Right cardiac atrium (tissue), 5 donors: ENCODE measurements around the gene CHRDL1. TPM values are rescaled to one million over a fixed set of nuclear protein-coding genes. Genes with fewer than 3 reads are reported as not detected.

ENCODE experiments used
- ATAC-seq, 2 donors: fragments of 200-7000 bp; cut with Tn5 transposase; one replicate each; pipeline versions ENCODE4 v1.8.0 to v1.9.1; 2020; ENCODE audit warnings: moderate library complexity in 2 of 2, mild to moderate bottlenecking in 1 of 2
- DNase-seq, 3 donors: peaks; one replicate each; pipeline ENCODE4 v3.0.0-alpha.2; 2020
- H3K27ac ChIP-seq: one replicate; pipeline ENCODE4 v1.5.1; 2013; ENCODE audit warnings: mild to moderate bottlenecking, low read length, control low read depth, moderate library complexity
- H3K27me3 ChIP-seq: one replicate; pipeline ENCODE4 v1.6.1; 2013; ENCODE audit not compliant: control insufficient read depth, insufficient read depth
- H3K4me1 ChIP-seq: one replicate; pipeline ENCODE4 v1.6.1; 2013; ENCODE audit warnings: low read length; ENCODE audit not compliant: control insufficient read depth, insufficient read depth
- H3K4me3 ChIP-seq: one replicate; pipeline ENCODE4 v1.5.1; 2013; ENCODE audit warnings: low read length, control low read depth
- H3K9me3 ChIP-seq: one replicate; pipeline ENCODE4 v1.6.1; 2013; ENCODE audit warnings: low read length; ENCODE audit not compliant: control insufficient read depth
- WGBS: extraction: QIAGEN DNeasy Blood & Tissue Kit; methylation state at CpG from one replicate; pipeline ENCODE4 v1.1.7; 2013; 5-methylcytosine and 5-hydroxymethylcytosine counted together
- intact Hi-C, 4 donors: fragments of 100-400 bp; cut with DNase I; formaldehyde crosslinking; loops; one replicate each; pipeline versions ENCODE4 v1.11.0 to v1.14.0; 2022 to 2023
- polyA plus RNA-seq: library from polyadenylated mRNA; stranded (reverse); fragments of 200-250 nt; gene quantifications from one replicate; pipeline ENCODE4 v1.2.3, GENCODE V29; 2013
- total RNA-seq, 4 donors: library from RNA; stranded (reverse); fragmentation: NEBNext Ultra II Directional; extraction: Animal tissue kit (Norgen Biotek cat#: 25700); gene quantifications; one replicate each; pipeline ENCODE4 v1.2.1, GENCODE V29; 2021
- donor health status: healthy with polysubstance abuse.
- donor health status: DM: no; HTN: yes; CAD: no.
- donor health status: DM: no; HTN: no; CAD: no.
- donor health status: DM: no; HTN: yes; CAD: no; lungs with severe emphysema.
- donor health status: DM: yes; HTN: yes; CAD: no.

Gene CHRDL1
- total and polyA plus RNA-seq, 5 donors, result 7.2 to 20.8 (median 11.9) TPM

DNA sequence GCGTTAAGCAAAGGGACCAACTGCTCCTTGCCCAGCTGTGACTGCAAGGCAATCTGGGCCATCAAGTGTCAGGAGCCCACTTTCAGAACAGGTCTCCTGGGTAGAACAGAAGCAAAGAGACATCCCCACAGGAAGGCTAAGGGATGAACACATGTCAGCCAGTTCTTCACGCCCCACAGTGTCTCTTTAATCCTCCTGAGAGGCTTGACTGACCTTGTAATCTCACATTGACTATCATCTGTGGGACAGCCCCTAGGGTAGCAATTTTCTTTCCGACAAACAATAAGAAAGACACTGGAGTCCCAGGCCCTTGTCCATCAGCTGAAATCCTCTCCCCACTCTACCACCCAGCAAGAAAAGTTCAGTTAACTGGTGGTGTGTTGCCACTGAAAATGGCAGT, 1.0 kb downstream of the CHRDL1 start:
- no peaks in the 10 kb centered on the region for H3K27me3 ChIP-seq

DNA sequence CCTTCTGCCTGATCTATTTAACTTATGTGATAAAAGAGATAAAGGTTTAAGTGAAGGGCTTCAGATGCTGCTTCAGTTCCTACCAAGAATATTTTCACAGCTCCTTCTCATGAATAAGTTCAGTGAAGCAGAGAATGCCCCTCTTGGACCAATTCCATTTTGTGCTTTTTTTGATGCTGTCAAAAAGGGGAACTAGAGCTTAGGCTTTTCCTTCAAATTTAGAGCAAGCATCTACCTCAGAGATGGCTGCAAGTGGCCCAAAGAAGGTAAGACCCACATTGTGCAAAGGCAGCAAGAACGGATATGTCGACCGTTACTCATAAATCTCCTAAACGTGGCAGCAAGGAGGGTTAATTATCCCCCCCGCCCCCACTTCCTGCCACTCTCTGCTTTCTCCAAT, 4.5 kb downstream of the CHRDL1 start:
- intact Hi-C loops, result no loop called here
- H3K27me3 ChIP-seq, result no peaks in the 10 kb centered on the region
- no peaks in the 10 kb centered on the region for H3K9me3 ChIP-seq
- H3K4me1 ChIP-seq, result no peaks in the 10 kb centered on the region
- H3K27ac ChIP-seq, result no peak overlapping the region
- no peak overlapping the region for H3K4me3 ChIP-seq
- WGBS, result 48% methylated on average over 5 of the region's 5 CpGs
- ATAC-seq, result no peak
- DNase-seq, result no peak

More for the DNA sequence above, 1.0 kb downstream of the CHRDL1 start:
- no peak overlapping the region for H3K4me3 ChIP-seq
- ATAC-seq (no peak), DNase-seq (no peak)
- intact Hi-C loops, result no loop called here
- H3K27ac ChIP-seq, result no peak overlapping the region
- H3K4me1 ChIP-seq, result no peaks in the 10 kb centered on the region
- no peaks in the 10 kb centered on the region for H3K9me3 ChIP-seq
- WGBS, result 63% methylated on average over 3 of the region's 3 CpGs

DNA sequence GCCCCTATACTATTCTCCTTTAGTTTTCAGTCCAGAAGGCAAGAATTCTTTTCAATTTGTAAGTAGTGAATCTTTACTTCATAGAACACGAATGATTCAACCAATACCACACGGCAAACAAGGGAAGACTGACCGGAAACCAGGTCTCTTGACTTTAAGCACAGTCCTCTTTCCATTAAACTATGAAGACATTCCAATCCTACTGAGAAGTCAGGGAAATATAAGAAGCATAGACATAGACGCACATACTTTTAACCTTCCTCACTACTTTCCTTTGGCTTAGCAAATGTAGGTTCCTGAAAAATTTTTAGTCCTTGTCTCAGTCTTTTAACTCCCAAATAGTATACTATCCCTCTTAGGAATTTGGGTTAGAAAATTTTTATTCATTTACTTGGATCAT, 9.1 kb downstream of the CHRDL1 start:
- H3K4me1 ChIP-seq, result no peaks in the 10 kb centered on the region
- intact Hi-C loops, result no loop called here
- H3K9me3 ChIP-seq, result no peaks in the 10 kb centered on the region
- H3K4me3 ChIP-seq, result no peak overlapping the region
- 88% methylated on average over 4 of the region's 4 CpGs for WGBS
- no peak for ATAC-seq
- DNase-seq, result no peak
- no peak overlapping the region for H3K27ac ChIP-seq
- H3K27me3 ChIP-seq, result no peaks in the 10 kb centered on the region

DNA sequence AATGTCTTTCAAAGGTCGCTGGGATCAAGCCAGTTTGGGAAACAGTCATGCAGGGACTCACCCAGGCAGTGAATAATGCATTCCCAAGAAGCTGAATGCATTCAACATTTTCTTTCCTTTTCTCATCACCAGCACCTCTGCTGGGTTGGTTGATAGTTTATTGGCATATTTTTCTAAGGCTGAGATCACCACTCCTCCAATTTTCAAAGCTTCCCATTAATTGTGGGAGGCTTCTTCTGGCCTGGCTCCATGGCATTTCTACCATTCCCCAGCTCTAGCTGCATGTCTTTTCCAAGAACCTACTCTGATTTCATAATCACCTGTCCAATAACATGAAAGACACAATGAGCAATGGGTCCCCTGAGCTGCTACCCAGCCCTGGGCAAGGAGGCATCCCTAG, 35.8 kb downstream of the CHRDL1 start:
- WGBS, result 61% methylated on average over 1 of the region's 1 CpG
- no peak overlapping the region for H3K4me3 ChIP-seq
- intact Hi-C loops, result no loop called here
- DNase-seq (no peak), ATAC-seq (no peak)
- no peaks in the 10 kb centered on the region for H3K9me3 ChIP-seq
- no peaks in the 10 kb centered on the region for H3K27me3 ChIP-seq
- no peak overlapping the region for H3K27ac ChIP-seq
- H3K4me1 ChIP-seq, result no peaks in the 10 kb centered on the region

DNA sequence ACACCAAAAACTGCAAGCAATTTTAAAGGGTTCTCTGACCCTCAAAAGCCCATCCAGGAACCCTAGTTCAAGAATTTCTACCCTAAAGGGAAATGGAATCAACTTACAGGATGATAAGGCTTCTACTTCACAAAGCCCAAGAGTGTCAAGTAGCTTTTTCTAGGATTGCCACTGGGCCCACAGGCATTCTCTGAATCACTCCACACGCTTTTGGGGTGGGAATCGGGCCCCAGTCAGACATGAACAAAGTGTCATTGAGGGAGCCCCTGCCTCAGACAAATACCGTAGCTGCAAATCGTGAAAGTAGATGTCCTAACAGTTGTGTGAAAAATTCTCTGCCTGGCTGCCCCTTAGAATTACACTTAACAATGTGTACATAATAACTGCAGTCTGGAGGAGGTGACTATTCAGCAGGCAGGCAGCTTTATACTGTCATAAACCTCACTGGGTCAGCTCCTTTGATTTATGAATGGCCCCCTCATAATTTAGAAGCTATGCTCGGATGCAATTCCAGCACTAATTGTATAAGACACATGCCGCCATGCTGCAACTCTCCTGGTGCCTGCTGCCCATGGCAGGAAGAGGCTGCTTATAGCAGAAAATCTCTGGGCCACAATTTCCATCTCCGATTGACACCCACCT, 36.7 kb downstream of the CHRDL1 start:
- intact Hi-C loops, result no loop called here

DNA sequence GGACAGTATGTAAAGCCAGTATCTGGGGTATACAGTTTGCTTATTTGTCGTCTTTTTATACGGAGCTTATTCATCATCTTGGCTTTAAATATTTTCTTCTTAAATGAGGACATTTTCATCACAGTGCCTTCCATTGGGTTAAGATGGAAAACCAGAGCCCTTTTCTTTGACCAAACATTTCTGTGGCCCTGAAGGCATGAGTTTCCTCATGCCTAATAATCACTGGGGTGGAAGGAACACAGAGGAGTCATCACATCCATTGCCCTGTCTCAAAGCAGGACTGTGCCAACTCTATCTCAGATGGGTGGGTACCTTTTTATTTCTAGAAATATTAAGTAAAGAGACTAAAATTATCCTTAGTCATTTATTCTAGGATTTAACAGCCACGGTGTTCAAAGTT, 40.0 kb downstream of the CHRDL1 start:
- WGBS, result 89% methylated on average over 3 of the region's 3 CpGs
- no peak for DNase-seq
- no peaks in the 10 kb centered on the region for H3K9me3 ChIP-seq
- H3K27ac ChIP-seq, result no peak overlapping the region
- H3K4me3 ChIP-seq, result no peak overlapping the region
- no peak for ATAC-seq
- H3K27me3 ChIP-seq, result no peaks in the 10 kb centered on the region
- intact Hi-C loops, result no loop called here
- no peaks in the 10 kb centered on the region for H3K4me1 ChIP-seq

More for the DNA sequence above, 36.7 kb downstream of the CHRDL1 start:
- 79% methylated on average over 7 of the region's 7 CpGs for WGBS
- no peak for ATAC-seq
- Histone ChIP-seq H3K27ac (no peak overlapping the region), H3K27me3 (no peaks in the 10 kb centered on the region), H3K9me3 (no peaks in the 10 kb centered on the region), H3K4me1 (no peaks in the 10 kb centered on the region), H3K4me3 (no peak overlapping the region)
- DNase-seq, result no peak

DNA sequence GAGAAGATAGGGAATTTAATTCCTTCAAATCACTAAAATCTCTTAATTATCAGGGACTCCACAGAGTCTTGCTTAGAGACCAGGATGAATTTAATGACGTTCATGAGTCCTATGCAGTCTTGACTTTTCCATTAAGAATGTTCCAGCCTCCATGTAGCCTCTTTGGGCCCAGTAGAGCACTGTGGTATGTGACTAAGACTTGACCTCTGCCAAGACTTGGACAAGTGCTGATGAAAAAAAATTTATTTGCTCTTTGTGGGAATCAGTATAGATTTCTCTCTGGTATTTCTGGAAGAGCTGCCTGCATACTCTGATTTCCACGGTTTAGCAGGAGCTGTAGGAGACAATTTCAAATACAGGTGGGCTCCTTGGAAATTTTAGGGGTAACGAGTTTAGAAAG, 40.6 kb downstream of the CHRDL1 start:
- Histone ChIP-seq H3K27me3 (no peaks in the 10 kb centered on the region), H3K4me3 (no peak overlapping the region), H3K4me1 (no peaks in the 10 kb centered on the region), H3K9me3 (no peaks in the 10 kb centered on the region), H3K27ac (no peak overlapping the region)
- intact Hi-C loops, result no loop called here
- 64% methylated on average over 3 of the region's 3 CpGs for WGBS
- ATAC-seq, result no peak
- DNase-seq, result no peak

DNA sequence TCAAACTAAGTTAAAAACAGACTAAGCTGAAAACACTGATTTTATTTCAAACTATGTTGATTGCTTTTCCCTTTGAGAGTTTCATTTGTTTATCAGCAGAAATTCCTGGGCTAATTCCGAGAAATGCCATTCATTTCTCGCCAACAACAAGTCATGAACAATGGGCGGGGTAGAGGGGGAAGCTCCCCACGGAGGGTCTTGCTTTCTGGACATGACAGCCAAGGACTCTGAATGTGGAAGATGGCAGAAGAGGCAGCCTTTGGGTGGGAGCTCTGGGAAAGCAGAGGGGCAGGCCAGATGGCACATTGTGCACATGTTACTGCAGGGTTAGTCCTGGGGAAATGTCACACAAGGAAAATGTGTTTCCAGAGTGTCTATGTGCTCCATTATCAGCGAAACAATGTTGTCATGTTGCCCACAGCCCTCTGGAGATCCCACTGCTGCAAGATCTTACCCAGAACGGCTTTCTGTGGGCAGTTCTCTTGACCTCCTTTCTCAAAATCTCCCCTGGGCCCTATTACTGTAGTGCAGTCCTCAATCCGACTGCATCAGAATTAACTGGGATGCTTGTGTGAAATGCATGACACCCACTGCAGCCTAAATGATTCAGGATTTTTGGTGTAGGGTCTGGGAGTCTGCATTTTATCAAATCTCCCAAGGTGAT, 45.0 kb downstream of the CHRDL1 start:
- Histone ChIP-seq H3K4me3 (no peak overlapping the region), H3K4me1 (no peaks in the 10 kb centered on the region), H3K9me3 (no peaks in the 10 kb centered on the region), H3K27ac (no peak overlapping the region), H3K27me3 (no peaks in the 10 kb centered on the region)
- intact Hi-C loops, result no loop called here
- peak in 1 of 2 donors; percentile 72 for ATAC-seq
- WGBS, result 46% methylated on average over 7 of the region's 7 CpGs
- peak in 1 of 3 donors; percentile 64 for DNase-seq

DNA sequence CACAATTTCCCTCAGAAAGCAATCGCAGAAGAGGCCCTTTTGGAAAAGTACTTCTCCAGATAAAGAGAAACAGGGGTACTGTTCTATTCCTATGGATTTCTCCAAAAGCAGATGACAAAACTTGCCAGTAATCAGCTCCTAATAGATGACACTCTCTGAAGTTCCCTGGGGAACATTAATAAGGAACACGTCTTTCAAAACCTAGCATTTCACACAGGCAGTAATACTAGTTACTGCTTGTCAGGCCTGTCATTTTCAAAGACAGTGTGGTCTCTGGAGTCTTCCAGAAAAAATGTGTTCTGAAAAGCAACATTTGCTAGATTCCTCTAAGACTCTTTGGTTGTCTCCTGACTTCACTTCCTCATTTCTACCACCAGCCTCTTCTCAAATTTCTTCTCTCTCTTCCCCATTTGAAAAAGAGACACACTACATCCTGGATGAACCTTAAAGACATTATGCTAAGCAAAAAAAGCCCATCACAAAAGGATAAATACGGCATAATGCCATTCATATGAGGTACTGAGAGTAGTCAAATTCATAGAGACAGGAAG, 47.3 kb downstream of the CHRDL1 start:
- no peak overlapping the region for H3K27ac ChIP-seq
- no peak for DNase-seq
- no peak for ATAC-seq
- intact Hi-C loops, result no loop called here
- H3K27me3 ChIP-seq, result no peaks in the 10 kb centered on the region
- H3K4me1 ChIP-seq, result peaks cover 2% of the 10 kb centered on the region
- H3K4me3 ChIP-seq, result no peak overlapping the region
- WGBS, result 77% methylated on average over 3 of the region's 3 CpGs
- no peaks in the 10 kb centered on the region for H3K9me3 ChIP-seq

DNA sequence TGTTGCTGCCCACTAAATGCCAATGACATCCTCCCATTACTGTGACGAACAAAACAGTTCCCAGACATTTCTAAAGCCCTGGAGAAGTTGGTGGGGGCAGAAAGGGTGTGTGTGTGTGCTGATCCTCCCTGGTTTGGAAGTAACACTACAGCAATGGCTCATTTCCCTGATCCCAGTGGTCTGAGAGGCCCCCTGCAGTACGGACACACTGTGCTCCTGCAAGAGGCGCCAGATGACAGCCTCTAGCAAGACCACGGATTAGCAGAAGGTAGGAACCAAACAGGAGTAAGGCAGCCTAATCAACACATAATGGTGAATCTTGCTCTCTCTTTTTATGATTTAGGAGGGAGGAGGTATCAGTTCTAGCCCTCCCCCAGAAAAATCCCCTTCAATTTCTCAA, 49.6 kb downstream of the CHRDL1 start:
- Histone ChIP-seq H3K27me3 (no peaks in the 10 kb centered on the region), H3K4me3 (no peak overlapping the region), H3K4me1 (peaks cover 2% of the 10 kb centered on the region), H3K27ac (no peak overlapping the region), H3K9me3 (no peaks in the 10 kb centered on the region)
- ATAC-seq, result no peak
- no peak for DNase-seq
- intact Hi-C loops, result no loop called here
- WGBS, result 58% methylated on average over 4 of the region's 4 CpGs

DNA sequence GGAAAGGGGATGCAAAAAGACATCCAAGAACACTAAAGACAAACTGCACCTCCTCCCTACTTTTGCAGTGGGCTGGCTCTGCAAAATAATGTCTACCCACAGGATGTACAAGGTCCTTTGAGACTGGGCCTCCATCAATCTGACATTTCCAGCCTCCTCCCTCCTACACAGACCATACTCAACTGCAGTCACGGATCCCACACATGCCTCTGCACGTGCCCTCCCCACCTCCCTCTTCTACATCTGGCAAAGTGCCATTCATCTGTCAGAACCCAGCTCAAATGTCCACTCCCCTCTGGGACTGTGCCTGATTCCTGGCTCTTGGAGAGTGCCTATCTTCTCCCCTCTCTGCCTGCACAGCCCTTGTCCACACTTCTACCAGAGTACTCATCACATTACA, 50.3 kb downstream of the CHRDL1 start:
- DNase-seq, result peak in 1 of 3 donors; percentile 49
- Histone ChIP-seq H3K9me3 (no peaks in the 10 kb centered on the region), H3K27me3 (no peaks in the 10 kb centered on the region), H3K27ac (no peak overlapping the region), H3K4me1 (peaks cover 2% of the 10 kb centered on the region), H3K4me3 (no peak overlapping the region)
- intact Hi-C loops, result no loop called here
- 4% methylated on average over 2 of the region's 2 CpGs for WGBS
- peak in 1 of 2 donors; percentile 57 for ATAC-seq
